ENCODE data around the gene C2orf92.

C2orf92 gene

GRCh38 chr2:97722227-97722626, 52.7 kb downstream of the C2orf92 start:
- DNase-seq (ENCODE audit: low read depth), result no peak
- TF ChIP-seq CTCF (conservative IDR thresholded peaks at IDR 0.05; ENCODE audit: low read length), result no peak

GRCh38 chr2:97723156-97724072, 53.9 kb downstream of the C2orf92 start:
- no peak overlapping the region for H3K4me3 ChIP-seq (ENCODE audit: low read length)
- DNase-seq (ENCODE audit: low read depth), result no peak
- TF ChIP-seq CTCF (conservative IDR thresholded peaks at IDR 0.05; ENCODE audit: low read length), result no peak

More at GRCh38 chr2:97722227-97722626, 52.7 kb downstream of the C2orf92 start:
- no peak overlapping the region for H3K4me3 ChIP-seq (ENCODE audit: low read length)

GRCh38 chr2:97724073-97724410, 54.5 kb downstream of the C2orf92 start:
- no peak for DNase-seq (ENCODE audit: low read depth)
- TF ChIP-seq CTCF (conservative IDR thresholded peaks at IDR 0.05; ENCODE audit: low read length), result no peak

GRCh38 chr2:97724501-97724900, 55.0 kb downstream of the C2orf92 start:
- DNase-seq (ENCODE audit: low read depth), result no peak
- H3K4me3 ChIP-seq (ENCODE audit: low read length), result no peak overlapping the region
- no peak for TF ChIP-seq CTCF (conservative IDR thresholded peaks at IDR 0.05; ENCODE audit: low read length)

More at GRCh38 chr2:97724073-97724410, 54.5 kb downstream of the C2orf92 start:
- no peak overlapping the region for H3K4me3 ChIP-seq (ENCODE audit: low read length)

GRCh38 chr2:97724946-97725688, 55.6 kb downstream of the C2orf92 start:
- no peak overlapping the region for H3K4me3 ChIP-seq (ENCODE audit: low read length)
- TF ChIP-seq CTCF (conservative IDR thresholded peaks at IDR 0.05; ENCODE audit: low read length), result no peak
- no peak for DNase-seq (ENCODE audit: low read depth)

- peak; percentile 59 for DNase-seq (ENCODE audit: low read depth)
- H3K4me3 ChIP-seq (ENCODE audit: low read length), result no peak overlapping the region
- TF ChIP-seq CTCF (conservative IDR thresholded peaks at IDR 0.05; ENCODE audit: low read length), result no peak
Measured at GRCh38 chr2:97726261-97727064, 57.0 kb downstream of the C2orf92 start.

All from AG10803 (cell line).